NT2/D1 (cell line): Measurements from ENCODE around the gene CACNA1D.

ENCODE experiments used
- SUZ12 ChIP-seq: IDR thresholded peaks from 2 replicates; pipeline ENCODE4 v1.6.1; 2011; ENCODE audit not compliant: insufficient read length, insufficient read depth; ENCODE audit errors: extremely low read depth
- YY1 ChIP-seq: IDR thresholded peaks from 2 replicates; pipeline ENCODE4 v1.6.1; 2011; ENCODE audit not compliant: insufficient read length, insufficient read depth
- ZNF274 ChIP-seq: IDR thresholded peaks from 2 replicates; pipeline ENCODE4 v1.6.1; 2011; ENCODE audit warnings: mild to moderate bottlenecking, low read depth, low read length

- TF ChIP-seq YY1 (no peak), SUZ12 (no peak), ZNF274 (no peak)
Measured at GRCh38 chr3:53618524-53618906, 124.1 kb downstream of the CACNA1D start.
